SK-N-MC (cell line): ENCODE data around the gene SCAF11.

ENCODE experiments used
- EZH2 ChIP-seq: fragments of 200-600 bp; sonication (generic); IDR thresholded peaks from one replicate; pipeline ENCODE4 v1.6.1; 2017; ENCODE audit warnings: antibody characterized with exemption
- POLR2AphosphoS5 ChIP-seq: IDR thresholded peaks from 2 replicates; pipeline ENCODE4 v1.6.1; 2012; ENCODE audit warnings: mild to moderate bottlenecking, low read depth, low read length, borderline replicate concordance

GRCh38 chr12:45970391-45970790, 20.0 kb downstream of the SCAF11 start:
- TF ChIP-seq EZH2, result no peak
- no peak for TF ChIP-seq POLR2AphosphoS5
